HG03520 (cell line): ENCODE measurements around the gene BUB1B.

ENCODE experiments used
- ATAC-seq: cut with Tn5 transposase; IDR thresholded peaks from one replicate; pipeline ENCODE4 v1.9.1; 2021; ENCODE audit warnings: mild to moderate bottlenecking, moderate library complexity; ENCODE audit not compliant: unreplicated experiment

BUB1B gene

DNA sequence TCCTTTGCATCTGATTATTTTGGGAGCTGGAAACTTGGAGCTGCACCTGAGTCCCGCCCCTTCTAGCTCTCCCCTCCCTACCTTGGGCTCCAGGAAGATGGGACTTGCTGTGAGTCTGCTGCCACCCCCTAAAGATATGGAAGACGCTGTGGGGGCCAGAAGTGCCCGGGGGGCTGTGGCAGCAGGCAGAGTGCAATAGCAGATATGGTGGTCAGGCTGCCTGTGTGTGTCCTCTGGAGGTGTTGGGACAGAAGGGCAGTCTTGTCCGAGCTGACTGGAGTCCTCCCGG, 78.5 kb downstream of the BUB1B start:
- no peak for ATAC-seq

GRCh38 chr15:40239693-40240618, 79.1 kb downstream of the BUB1B start:
- ATAC-seq = no peak

GRCh38 chr15:40240619-40241221, 79.9 kb downstream of the BUB1B start:
- ATAC-seq = no peak

GRCh38 chr15:40241269-40242212, 80.7 kb downstream of the BUB1B start:
- ATAC-seq = no peak

- no peak for ATAC-seq
These were observed 81.3 kb downstream of the BUB1B start for GRCh38 chr15:40242213-40242599.

DNA sequence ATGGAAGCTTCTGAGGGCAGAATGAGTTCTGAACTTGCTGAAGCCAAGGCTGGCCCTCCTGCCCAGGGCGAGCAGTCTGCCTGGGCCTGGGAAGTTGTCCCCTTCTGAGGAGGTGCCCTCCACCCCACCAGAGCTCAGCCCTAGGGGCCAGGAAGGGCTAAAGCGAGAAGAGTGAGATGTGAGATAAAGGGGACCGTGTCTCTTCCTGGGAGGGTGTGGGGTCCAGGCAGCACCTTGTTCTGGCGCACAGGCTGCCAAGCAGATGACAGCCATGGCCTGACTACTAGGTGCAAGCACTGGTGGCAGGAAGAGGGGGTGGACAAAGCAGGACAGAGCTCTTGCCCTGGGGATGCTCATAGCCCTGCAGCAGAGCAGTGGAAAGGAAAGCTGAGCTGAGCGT, 81.7 kb downstream of the BUB1B start:
- no peak for ATAC-seq

- ATAC-seq = no peak
These were observed 82.4 kb downstream of the BUB1B start for GRCh38 chr15:40243126-40243810.

GRCh38 chr15:40244961-40245523, 84.2 kb downstream of the BUB1B start:
- ATAC-seq = no peak

DNA sequence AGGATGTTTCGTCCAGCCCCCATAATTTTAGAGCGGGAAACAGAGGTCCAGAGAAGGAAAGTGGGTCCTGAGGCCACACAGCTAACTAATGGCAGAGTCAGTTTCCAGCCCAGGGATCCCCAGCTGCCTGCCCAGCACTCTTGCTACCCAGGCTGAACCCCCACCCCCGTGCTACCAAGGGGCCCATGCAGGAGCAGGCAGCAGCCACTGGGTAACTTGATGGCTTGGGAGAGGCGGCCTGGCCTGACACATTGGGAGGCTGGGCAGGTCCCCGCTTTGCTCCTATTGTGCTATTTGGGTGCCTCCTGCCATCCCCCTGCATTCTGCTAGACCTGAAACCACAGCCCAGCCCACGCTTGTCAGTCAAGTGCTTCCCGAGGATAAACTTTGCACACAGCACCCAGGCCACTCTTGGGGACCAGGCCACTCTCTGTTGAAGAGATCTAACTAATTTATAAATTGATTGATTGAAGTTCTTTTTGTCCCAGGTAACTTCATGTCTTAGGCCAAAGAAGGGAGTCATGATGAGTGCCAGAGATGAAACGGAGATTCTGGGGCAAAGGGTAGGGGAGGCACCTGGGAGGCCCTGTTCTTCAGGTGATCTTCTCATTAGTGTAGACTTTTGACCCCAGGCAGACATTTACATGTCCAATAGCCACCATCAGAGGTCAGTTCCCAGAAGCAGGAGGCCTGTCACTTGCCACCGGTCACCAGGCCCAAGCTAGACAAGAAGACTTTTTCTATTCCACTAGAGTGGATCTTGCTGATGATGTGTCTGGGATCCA, 85.0 kb downstream of the BUB1B start:
- ATAC-seq = no peak

DNA sequence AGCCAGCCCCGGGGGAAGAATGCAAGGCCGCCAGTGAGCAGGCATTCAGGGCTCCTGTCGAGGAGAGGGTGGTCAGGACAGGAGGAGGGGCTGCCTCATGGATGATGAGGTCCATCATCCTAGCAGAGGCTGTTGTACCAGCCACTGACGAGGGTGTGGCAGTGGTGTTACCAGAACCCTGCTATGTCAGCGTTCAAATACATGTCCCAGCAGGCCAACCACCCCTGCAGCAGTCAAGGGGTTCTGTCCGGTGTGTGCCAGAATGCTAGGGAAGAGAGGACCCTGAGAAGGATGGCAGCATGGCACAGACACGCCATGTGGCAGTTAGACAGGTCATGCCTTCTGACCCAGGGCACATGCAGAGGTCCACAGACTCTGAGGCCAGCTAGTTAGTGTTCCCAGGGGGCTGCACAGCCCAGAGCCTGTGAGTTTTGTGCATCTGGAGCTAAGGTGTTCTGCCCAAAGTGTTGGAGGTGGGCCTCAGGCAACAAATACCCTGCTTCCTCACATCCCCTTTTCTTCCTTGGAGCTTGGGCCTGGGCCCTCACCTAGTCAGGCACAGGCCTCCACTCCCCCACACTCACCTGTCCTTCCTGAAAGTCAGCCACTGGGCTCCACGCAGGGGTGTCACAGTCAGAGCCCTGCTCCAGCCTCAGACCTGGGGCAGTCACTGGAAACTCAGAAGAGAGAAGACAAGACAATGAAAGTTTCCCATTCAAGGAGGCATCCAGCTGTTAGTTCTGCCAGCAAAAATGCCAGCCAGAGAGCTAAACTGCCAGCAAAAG, 85.8 kb downstream of the BUB1B start:
- ATAC-seq = no peak

GRCh38 chr15:40247406-40247971, 86.6 kb downstream of the BUB1B start:
- no peak for ATAC-seq

GRCh38 chr15:40248006-40248783, 87.3 kb downstream of the BUB1B start:
- ATAC-seq = no peak

DNA sequence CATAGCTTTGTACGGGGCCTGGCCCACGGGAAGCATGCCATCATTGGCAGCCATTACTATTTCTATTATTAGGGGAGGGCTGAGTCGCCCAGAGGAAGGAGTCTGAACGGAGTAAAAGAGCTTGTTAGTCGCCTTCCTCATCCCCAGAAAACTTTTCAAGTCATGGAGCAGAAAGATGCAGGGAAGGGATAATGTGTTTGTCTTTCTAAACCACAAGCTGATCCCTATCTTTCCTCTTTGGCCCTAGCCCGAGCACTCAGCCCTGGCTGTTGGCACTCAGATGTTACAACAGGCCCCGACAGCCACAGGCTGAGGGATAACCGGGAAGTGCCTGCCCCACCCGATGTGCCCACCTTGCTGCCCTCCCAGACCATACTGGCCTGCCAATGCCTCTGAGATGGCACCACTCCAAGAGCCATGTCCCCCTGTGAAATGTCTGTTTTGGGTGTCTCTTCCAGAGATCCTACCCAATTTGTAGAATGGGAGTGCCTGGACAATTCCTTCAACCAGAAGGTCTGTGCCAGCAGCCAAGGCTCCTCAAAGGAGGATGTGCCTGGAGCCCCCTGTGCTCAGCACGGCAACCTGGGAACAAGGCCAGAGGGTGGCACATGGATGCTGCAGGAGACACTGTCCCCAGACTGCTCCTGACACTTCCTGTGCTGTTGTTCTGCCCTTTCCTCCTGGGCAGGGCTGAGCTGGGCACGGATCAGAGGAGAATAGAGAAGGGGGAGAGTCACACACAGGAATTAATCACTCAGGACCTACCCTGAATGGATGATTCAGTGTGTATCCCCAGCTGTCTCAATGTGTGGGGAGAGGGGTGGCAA, 88.8 kb downstream of the BUB1B start:
- ATAC-seq = no peak

- ATAC-seq = no peak
These were observed 89.4 kb downstream of the BUB1B start for GRCh38 chr15:40250304-40250656.

- no peak for ATAC-seq
These were observed 90.1 kb downstream of the BUB1B start for GRCh38 chr15:40250771-40251483.

DNA sequence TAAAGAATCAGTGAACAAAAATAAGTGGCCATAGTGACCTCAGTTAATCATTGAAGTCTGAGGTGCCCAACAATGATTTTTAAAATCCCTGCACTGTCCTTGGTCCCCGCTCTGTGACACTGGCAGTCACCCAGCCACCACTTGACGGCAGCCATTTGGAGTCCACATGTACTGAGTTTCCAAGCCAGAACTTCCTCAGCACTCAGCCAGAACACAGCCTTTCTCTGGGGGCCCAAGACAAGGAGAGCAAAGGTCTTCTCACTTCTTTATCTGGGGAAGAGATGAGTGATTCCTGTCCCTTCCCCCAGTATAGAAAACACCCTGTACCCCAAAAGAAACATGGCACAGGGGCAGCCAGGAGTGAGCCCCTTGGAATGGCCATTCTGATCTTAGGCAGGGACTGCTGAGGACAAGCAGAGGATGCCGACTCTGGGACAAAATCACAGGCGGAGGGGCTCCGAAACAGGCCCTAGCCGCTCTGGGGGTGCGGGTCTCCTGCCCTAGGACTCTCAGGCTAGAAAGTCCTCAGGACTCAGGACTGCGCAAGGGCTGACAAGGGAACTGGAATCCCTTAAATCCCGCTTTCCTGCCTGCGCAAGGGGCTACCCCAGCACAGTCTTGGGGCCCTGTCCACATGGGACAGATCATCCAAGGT, 90.7 kb downstream of the BUB1B start:
- ATAC-seq = no peak
